ENCODE measurements around the gene DCTN4.
A peak's percentile ranks its signal among the peaks of the same experiment; 100 is the strongest.

Gene DCTN4

GRCh38 chr5:150674341-150674821, 84.4 kb downstream of the DCTN4 start:
- Histone ChIP-seq H3K4me3 (no peak overlapping the region), H3K27ac (no peak overlapping the region), H3K36me3 (ENCODE audit: insufficient read depth, low read length) (no peaks in the 10 kb centered on the region), H3K9me3 (ENCODE audit: low read depth, low read length) (no peaks in the 10 kb centered on the region), H3K9ac (ENCODE audit: insufficient read length) (no peak overlapping the region)
- TF ChIP-seq POLR2AphosphoS5 (IDR thresholded peaks at IDR 0.05; ENCODE audit: borderline replicate concordance, low read depth, low read length) (no peak), FOXP2 (optimal IDR thresholded peaks at IDR 0.05; ENCODE audit: control extremely low read depth, extremely low read length, insufficient read depth) (no peak), EZH2 (IDR thresholded peaks at IDR 0.05) (no peak)
- DNase-seq (ENCODE audit: low read depth, low spot score): no peak

- peak overlapping the region; percentile 91 for H3K4me3 ChIP-seq
Measured at GRCh38 chr5:150672884-150673275, 85.9 kb downstream of the DCTN4 start.

GRCh38 chr5:150672237-150672883, 86.5 kb downstream of the DCTN4 start:
- Histone ChIP-seq H3K9me3 (ENCODE audit: low read depth, low read length) (no peaks in the 10 kb centered on the region), H3K4me3 (peak overlapping the region; percentile 91), H3K36me3 (ENCODE audit: insufficient read depth, low read length) (no peaks in the 10 kb centered on the region), H3K27ac (no peak overlapping the region), H3K9ac (ENCODE audit: insufficient read length) (peak overlapping the region; percentile 76)
- TF ChIP-seq POLR2AphosphoS5 (IDR thresholded peaks at IDR 0.05; ENCODE audit: borderline replicate concordance, low read depth, low read length) (no peak; the same call in 1 of the 2 replicates), EZH2 (IDR thresholded peaks at IDR 0.05) (no peak)
- no peak for DNase-seq (ENCODE audit: low read depth, low spot score)

More at GRCh38 chr5:150672884-150673275, 85.9 kb downstream of the DCTN4 start:
- H3K27ac ChIP-seq: no peak overlapping the region
- DNase-seq (ENCODE audit: low read depth, low spot score): no peak
- TF ChIP-seq FOXP2 (optimal IDR thresholded peaks at IDR 0.05; ENCODE audit: control extremely low read depth, extremely low read length, insufficient read depth): no peak
- no peak for TF ChIP-seq EZH2 (IDR thresholded peaks at IDR 0.05)
- TF ChIP-seq POLR2AphosphoS5 (IDR thresholded peaks at IDR 0.05; ENCODE audit: borderline replicate concordance, low read depth, low read length): no peak
- no peaks in the 10 kb centered on the region for H3K36me3 ChIP-seq (ENCODE audit: insufficient read depth, low read length)
- no peaks in the 10 kb centered on the region for H3K9me3 ChIP-seq (ENCODE audit: low read depth, low read length)
- peak overlapping the region; percentile 76 for H3K9ac ChIP-seq (ENCODE audit: insufficient read length)

GRCh38 chr5:150671509-150672236, 87.1 kb downstream of the DCTN4 start:
- DNase-seq (ENCODE audit: low read depth, low spot score): no peak
- no peaks in the 10 kb centered on the region for H3K9me3 ChIP-seq (ENCODE audit: low read depth, low read length)
- peak overlapping the region; percentile 91 for H3K4me3 ChIP-seq
- H3K9ac ChIP-seq (ENCODE audit: insufficient read length): peak overlapping the region; percentile 76
- H3K27ac ChIP-seq: no peak overlapping the region
- H3K36me3 ChIP-seq (ENCODE audit: insufficient read depth, low read length): no peaks in the 10 kb centered on the region
- TF ChIP-seq POLR2AphosphoS5 (IDR thresholded peaks at IDR 0.05; ENCODE audit: borderline replicate concordance, low read depth, low read length): peak; percentile 19
- no peak for TF ChIP-seq FOXP2 (optimal IDR thresholded peaks at IDR 0.05; ENCODE audit: control extremely low read depth, extremely low read length, insufficient read depth)

- Histone ChIP-seq H3K9me3 (ENCODE audit: low read depth, low read length) (no peaks in the 10 kb centered on the region), H3K9ac (ENCODE audit: insufficient read length) (no peak overlapping the region), H3K36me3 (ENCODE audit: insufficient read depth, low read length) (no peaks in the 10 kb centered on the region), H3K27ac (no peak overlapping the region), H3K4me3 (no peak overlapping the region)
- DNase-seq (ENCODE audit: low read depth, low spot score): no peak
- TF ChIP-seq POLR2AphosphoS5 (IDR thresholded peaks at IDR 0.05; ENCODE audit: borderline replicate concordance, low read depth, low read length) (no peak), EZH2 (IDR thresholded peaks at IDR 0.05) (no peak), FOXP2 (optimal IDR thresholded peaks at IDR 0.05; ENCODE audit: control extremely low read depth, extremely low read length, insufficient read depth) (no peak)
Measured at GRCh38 chr5:150670948-150671310, 87.9 kb downstream of the DCTN4 start.

- Histone ChIP-seq H3K27ac (no peak overlapping the region), H3K4me3 (no peak overlapping the region), H3K9ac (ENCODE audit: insufficient read length) (no peak overlapping the region), H3K36me3 (ENCODE audit: insufficient read depth, low read length) (no peaks in the 10 kb centered on the region), H3K9me3 (ENCODE audit: low read depth, low read length) (no peaks in the 10 kb centered on the region)
- no peak for DNase-seq (ENCODE audit: low read depth, low spot score)
- TF ChIP-seq FOXP2 (optimal IDR thresholded peaks at IDR 0.05; ENCODE audit: control extremely low read depth, extremely low read length, insufficient read depth) (no peak), EZH2 (IDR thresholded peaks at IDR 0.05) (no peak), POLR2AphosphoS5 (IDR thresholded peaks at IDR 0.05; ENCODE audit: borderline replicate concordance, low read depth, low read length) (no peak)
Measured at GRCh38 chr5:150670275-150670947, 88.4 kb downstream of the DCTN4 start.

GRCh38 chr5:150665044-150665443, 93.8 kb downstream of the DCTN4 start:
- TF ChIP-seq POLR2AphosphoS5 (IDR thresholded peaks at IDR 0.05; ENCODE audit: borderline replicate concordance, low read depth, low read length) (no peak), FOXP2 (optimal IDR thresholded peaks at IDR 0.05; ENCODE audit: control extremely low read depth, extremely low read length, insufficient read depth) (no peak), EZH2 (IDR thresholded peaks at IDR 0.05) (no peak)
- Histone ChIP-seq H3K4me3 (no peak overlapping the region), H3K9me3 (ENCODE audit: low read depth, low read length) (no peaks in the 10 kb centered on the region), H3K9ac (ENCODE audit: insufficient read length) (no peak overlapping the region), H3K36me3 (ENCODE audit: insufficient read depth, low read length) (no peaks in the 10 kb centered on the region), H3K27ac (no peak overlapping the region)
- DNase-seq (ENCODE audit: low read depth, low spot score): no peak

GRCh38 chr5:150663936-150664335, 94.9 kb downstream of the DCTN4 start:
- TF ChIP-seq FOXP2 (optimal IDR thresholded peaks at IDR 0.05; ENCODE audit: control extremely low read depth, extremely low read length, insufficient read depth) (no peak), POLR2AphosphoS5 (IDR thresholded peaks at IDR 0.05; ENCODE audit: borderline replicate concordance, low read depth, low read length) (no peak), EZH2 (IDR thresholded peaks at IDR 0.05) (no peak)
- no peaks in the 10 kb centered on the region for H3K36me3 ChIP-seq (ENCODE audit: insufficient read depth, low read length)
- H3K27ac ChIP-seq: no peak overlapping the region
- no peak overlapping the region for H3K9ac ChIP-seq (ENCODE audit: insufficient read length)
- DNase-seq (ENCODE audit: low read depth, low spot score): no peak
- no peaks in the 10 kb centered on the region for H3K9me3 ChIP-seq (ENCODE audit: low read depth, low read length)
- no peak overlapping the region for H3K4me3 ChIP-seq

All from SK-N-MC (cell line).